Jurkat, Clone E6-1 (cell line): Measurements from ENCODE around the gene BTBD6.
"Not testable (repeated sequence)": the region's sequence is repeated elsewhere in the genome, so short reads cannot be mapped to it uniquely, and the experiment has no call there.

ENCODE experiments used
- DNase-seq: peaks from one replicate; pipeline ENCODE4 v3.0.0-alpha.2; 2011; ENCODE audit warnings: low read depth, low spot score
- H3K4me3 ChIP-seq: 2 replicates; pipeline ENCODE4 v1.5.1; 2011; ENCODE audit warnings: mild to moderate bottlenecking, low read length, control low read depth, moderate library complexity

The BTBD6 gene

GRCh38 chr14:105283899-105284298 is 35.6 kb downstream of the BTBD6 start:
- no peak for DNase-seq

GRCh38 chr14:105285174-105285573 is 36.8 kb downstream of the BTBD6 start:
- no peak for DNase-seq
- H3K4me3 ChIP-seq: no peak overlapping the region

More at GRCh38 chr14:105283899-105284298, 35.6 kb downstream of the BTBD6 start:
- H3K4me3 ChIP-seq: no peak overlapping the region

- H3K4me3 ChIP-seq: no peak overlapping the region
- no peak for DNase-seq
Measured at GRCh38 chr14:105286759-105287144, 38.4 kb downstream of the BTBD6 start.

GRCh38 chr14:105287249-105288102 is 39.1 kb downstream of the BTBD6 start:
- no peak overlapping the region for H3K4me3 ChIP-seq

GRCh38 chr14:105288936-105289335 is 40.6 kb downstream of the BTBD6 start:
- not testable (repeated sequence) for H3K4me3 ChIP-seq, DNase-seq

More at GRCh38 chr14:105287249-105288102, 39.1 kb downstream of the BTBD6 start:
- no peak for DNase-seq

GRCh38 chr14:105290621-105291346 is 42.5 kb downstream of the BTBD6 start:
- no peak overlapping the region for H3K4me3 ChIP-seq
- no peak for DNase-seq

GRCh38 chr14:105292826-105293711 is 44.7 kb downstream of the BTBD6 start:
- H3K4me3 ChIP-seq: no peak overlapping the region
- no peak for DNase-seq

- DNase-seq: no peak
- H3K4me3 ChIP-seq: no peak overlapping the region
Measured at GRCh38 chr14:105294142-105294597, 45.8 kb downstream of the BTBD6 start.

GRCh38 chr14:105297311-105297710 is 49.0 kb downstream of the BTBD6 start:
- H3K4me3 ChIP-seq, DNase-seq: not testable (repeated sequence)

GRCh38 chr14:105299654-105300541 is 51.6 kb downstream of the BTBD6 start:
- no peak for DNase-seq
- peak overlapping the region; percentile 72 for H3K4me3 ChIP-seq
